Cardiac muscle cell (in vitro differentiated cells and primary cell): ENCODE measurements around the gene FREM3. TPM values are rescaled to one million over a fixed set of nuclear protein-coding genes. Genes with fewer than 3 reads are reported as not detected.
"Not testable (repeated sequence)": the region's sequence is repeated elsewhere in the genome, so short reads cannot be mapped to it uniquely, and the experiment has no call there.

ENCODE experiments used
- DNase-seq, 2 donors: peaks; one replicate each; pipeline versions ENCODE4 v3.0.0 to v3.0.0-alpha.2; 2010 to 2017; ENCODE audit warnings: low read depth in 1 of 2, low spot score in 1 of 2
- H3K27ac ChIP-seq: fragments of 200-600 bp; sonication (generic); 2 replicates; pipeline ENCODE4 v1.5.1; 2016
- H3K27me3 ChIP-seq: fragments of 200-600 bp; sonication (generic); 2 replicates; pipeline ENCODE4 v1.6.0; 2016; ENCODE audit warnings: control low read depth
- H3K36me3 ChIP-seq: fragments of 200-600 bp; sonication (generic); 2 replicates; pipeline ENCODE4 v1.5.1; 2016; ENCODE audit warnings: control low read depth
- H3K4me1 ChIP-seq: fragments of 200-600 bp; sonication (generic); 2 replicates; pipeline ENCODE4 v1.8.1; 2017; ENCODE audit warnings: low read depth, mild to moderate bottlenecking, mixed run types
- H3K4me3 ChIP-seq: fragments of 200-600 bp; sonication (generic); 2 replicates; pipeline ENCODE4 v1.5.1; 2016; ENCODE audit warnings: mild to moderate bottlenecking
- H3K9me3 ChIP-seq: fragments of 200-600 bp; sonication (generic); 2 replicates; pipeline ENCODE4 v1.5.1; 2017; ENCODE audit warnings: low read depth, mild to moderate bottlenecking, control low read depth
- polyA plus RNA-seq: library from polyadenylated mRNA; unstranded; fragments of >200 nt; fragmentation: Nextera tagmentation; extraction: Ambion mirVana; gene quantifications from 2 replicates; pipeline ENCODE4 v1.2.1, GENCODE V29; 2016
- total RNA-seq: library from RNA; depleted of rRNA; stranded (reverse); fragments of >200 nt; gene quantifications from 2 replicates; pipeline ENCODE4 v1.2.3, GENCODE V29; 2016
- TF ChIP-seq, protein P1 (sequence below): IDR thresholded peaks from 2 replicates; pipeline ENCODE4 v1.5.1; 2012; ENCODE audit warnings: low read depth, mild to moderate bottlenecking, low read length

Gene FREM3
- not detected in 2 replicates for total RNA-seq
- polyA plus RNA-seq, result not detected in 2 replicates

DNA sequence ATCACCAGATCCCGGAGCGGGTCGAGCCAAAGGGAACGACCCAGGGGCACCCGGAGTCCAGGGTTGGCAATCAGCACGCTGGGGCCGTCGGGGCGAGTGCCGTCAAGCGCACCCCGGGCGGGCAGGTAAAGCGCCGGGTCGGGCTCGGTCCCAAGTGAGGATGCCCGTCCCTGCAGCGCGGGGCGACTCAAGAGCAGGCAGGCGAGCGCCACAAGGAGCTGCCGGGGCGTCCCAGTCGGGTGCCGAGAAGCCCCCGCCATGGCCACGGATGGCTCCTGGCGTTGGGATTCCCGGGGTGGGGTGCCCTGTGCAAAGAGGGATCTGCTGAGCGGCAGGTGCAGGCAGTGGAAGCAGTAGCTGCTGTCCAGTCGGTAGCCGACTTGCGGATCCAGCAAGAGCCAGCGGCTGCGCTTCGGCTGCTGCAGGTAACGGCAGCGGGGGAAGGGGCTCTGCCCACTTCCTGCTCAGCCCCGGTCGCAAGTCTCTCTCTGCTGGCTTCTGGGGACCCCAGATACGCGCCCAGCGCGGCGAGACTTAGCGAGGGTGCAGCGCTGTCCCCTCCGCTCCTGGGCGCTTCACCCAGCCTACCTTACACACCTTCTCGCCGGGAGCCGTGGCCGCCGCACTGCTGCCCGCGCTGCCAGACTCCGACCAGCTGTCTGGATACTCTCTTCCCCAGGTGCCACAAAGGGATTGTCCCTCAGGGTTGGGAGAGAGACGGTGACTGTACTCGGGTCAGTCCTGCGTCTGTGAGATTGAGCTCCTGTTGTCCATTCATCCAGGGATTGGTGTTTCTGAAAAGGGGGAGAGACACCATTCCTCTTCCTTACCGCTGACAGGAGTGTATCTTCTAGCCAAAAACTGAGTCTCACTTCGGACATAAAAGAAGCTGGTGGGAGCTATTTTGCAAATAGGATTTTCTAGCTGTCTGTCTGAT lies at the start of gene FREM3:
Gene FREM3, minus strand, starts transcription at position 260 of the 937 bp plus-strand sequence. Its CDS starts 0 bp downstream, at position 260.
- DNase-seq, result peak in 1 of 2 donors; percentile 26
- H3K27me3 ChIP-seq, result peaks cover 83% of the 10 kb centered on the region
- peak within 1 kb of the TSS; percentile 26 for H3K4me3 ChIP-seq
- H3K4me1 ChIP-seq, result no peaks in the 10 kb centered on the region
- TF ChIP-seq, protein P1, sequence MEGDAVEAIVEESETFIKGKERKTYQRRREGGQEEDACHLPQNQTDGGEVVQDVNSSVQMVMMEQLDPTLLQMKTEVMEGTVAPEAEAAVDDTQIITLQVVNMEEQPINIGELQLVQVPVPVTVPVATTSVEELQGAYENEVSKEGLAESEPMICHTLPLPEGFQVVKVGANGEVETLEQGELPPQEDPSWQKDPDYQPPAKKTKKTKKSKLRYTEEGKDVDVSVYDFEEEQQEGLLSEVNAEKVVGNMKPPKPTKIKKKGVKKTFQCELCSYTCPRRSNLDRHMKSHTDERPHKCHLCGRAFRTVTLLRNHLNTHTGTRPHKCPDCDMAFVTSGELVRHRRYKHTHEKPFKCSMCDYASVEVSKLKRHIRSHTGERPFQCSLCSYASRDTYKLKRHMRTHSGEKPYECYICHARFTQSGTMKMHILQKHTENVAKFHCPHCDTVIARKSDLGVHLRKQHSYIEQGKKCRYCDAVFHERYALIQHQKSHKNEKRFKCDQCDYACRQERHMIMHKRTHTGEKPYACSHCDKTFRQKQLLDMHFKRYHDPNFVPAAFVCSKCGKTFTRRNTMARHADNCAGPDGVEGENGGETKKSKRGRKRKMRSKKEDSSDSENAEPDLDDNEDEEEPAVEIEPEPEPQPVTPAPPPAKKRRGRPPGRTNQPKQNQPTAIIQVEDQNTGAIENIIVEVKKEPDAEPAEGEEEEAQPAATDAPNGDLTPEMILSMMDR, result no peak
- H3K36me3 ChIP-seq, result no peaks in the 10 kb centered on the region
- no peaks in the 10 kb centered on the region for H3K9me3 ChIP-seq
- no peak within 1 kb of the TSS for H3K27ac ChIP-seq

GRCh38 chr4:143745874-143746273 lies 45.4 kb upstream of the FREM3 start:
- Histone ChIP-seq H3K27ac (no peak overlapping the region), H3K4me3 (no peak overlapping the region), H3K9me3 (no peaks in the 10 kb centered on the region), H3K27me3 (no peaks in the 10 kb centered on the region), H3K36me3 (no peaks in the 10 kb centered on the region), H3K4me1 (no peaks in the 10 kb centered on the region)
- DNase-seq, result no peak
- TF ChIP-seq, protein P1, result no peak

DNA sequence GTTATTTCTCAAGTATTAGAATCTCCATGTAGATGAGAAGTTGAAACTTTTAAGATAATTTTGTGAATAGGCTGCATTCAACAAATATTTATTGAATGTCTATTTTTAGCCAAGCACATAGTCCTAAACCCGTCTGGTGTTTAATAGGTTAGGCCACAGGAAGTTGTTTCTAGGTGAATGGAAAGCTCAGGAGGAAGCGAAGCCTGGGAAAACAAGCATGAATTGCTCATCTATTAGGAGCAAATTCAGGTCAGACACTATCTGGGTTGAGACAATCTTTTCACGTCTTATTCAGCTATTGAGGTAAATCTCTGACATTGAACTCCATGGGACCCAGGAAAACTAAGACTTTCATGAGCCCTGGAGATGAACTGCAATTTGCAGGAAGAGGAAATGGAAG lies 43.1 kb upstream of the FREM3 start:
- TF ChIP-seq, protein P1, result no peak
- no peaks in the 10 kb centered on the region for H3K36me3 ChIP-seq
- no peak for DNase-seq
- H3K4me3 ChIP-seq, result no peak overlapping the region
- H3K9me3 ChIP-seq, result no peaks in the 10 kb centered on the region
- H3K27ac ChIP-seq, result no peak overlapping the region
- no peaks in the 10 kb centered on the region for H3K4me1 ChIP-seq
- H3K27me3 ChIP-seq, result no peaks in the 10 kb centered on the region

GRCh38 chr4:143742834-143743233 lies 42.4 kb upstream of the FREM3 start:
- H3K36me3 ChIP-seq, result no peaks in the 10 kb centered on the region
- TF ChIP-seq, protein P1, result no peak
- DNase-seq, result peak in 1 of 2 donors; percentile 1

GRCh38 chr4:143736861-143737260 lies 36.4 kb upstream of the FREM3 start:
- TF ChIP-seq, protein P1, result no peak

More at GRCh38 chr4:143742834-143743233, 42.4 kb upstream of the FREM3 start:
- Histone ChIP-seq H3K4me1 (no peaks in the 10 kb centered on the region), H3K9me3 (no peaks in the 10 kb centered on the region), H3K4me3 (no peak overlapping the region), H3K27ac (no peak overlapping the region), H3K27me3 (no peaks in the 10 kb centered on the region)

GRCh38 chr4:143736061-143736460 lies 35.6 kb upstream of the FREM3 start:
- not testable (repeated sequence) for H3K36me3 ChIP-seq, DNase-seq, H3K27ac ChIP-seq, H3K4me3 ChIP-seq, H3K9me3 ChIP-seq, H3K4me1 ChIP-seq, H3K27me3 ChIP-seq

More at GRCh38 chr4:143736861-143737260, 36.4 kb upstream of the FREM3 start:
- no peak overlapping the region for H3K27ac ChIP-seq
- H3K9me3 ChIP-seq, result no peaks in the 10 kb centered on the region
- no peak for DNase-seq
- no peak overlapping the region for H3K4me3 ChIP-seq
- H3K36me3 ChIP-seq, result no peaks in the 10 kb centered on the region
- no peaks in the 10 kb centered on the region for H3K4me1 ChIP-seq
- H3K27me3 ChIP-seq, result no peaks in the 10 kb centered on the region
